AG04449 (cell line): ENCODE measurements around the gene MRPL48.

Experiments
- CTCF ChIA-PET: fragments of 350-600 bp; formaldehyde crosslinking; extraction: SDS; loops from one replicate; lab custom pipeline; 2021; ENCODE audit warnings: antibody characterized with exemption; lab: Yijun Ruan, JAX
- POLR2A ChIA-PET: fragments of 400-600, 350-600 bp; formaldehyde crosslinking; extraction: SDS; loops from one replicate; lab custom pipeline; 2020; ENCODE audit warnings: antibody characterized with exemption, inconsistent platforms; lab: Yijun Ruan, JAX
- DNase-seq: peaks from one replicate; pipeline ENCODE4 v3.0.0-alpha.2; 2010; ENCODE audit warnings: low read depth, low spot score
- H3K4me3 ChIP-seq: 2 replicates; pipeline ENCODE4 v1.5.1; 2011; ENCODE audit warnings: low read depth, mild to moderate bottlenecking, control low read depth, low read length
- TF ChIP-seq, protein P1 (sequence below): IDR thresholded peaks from one replicate; pipeline ENCODE4 v1.5.1; 2011; ENCODE audit warnings: mild to moderate bottlenecking, moderate library complexity, low read length, control low read depth, inconsistent platforms; ENCODE audit not compliant: insufficient read depth; ENCODE audit errors: missing control alignments

MRPL48 gene

GRCh38 chr11:73859671-73860070 is 72.0 kb downstream of the MRPL48 start:
- TF ChIP-seq, protein P1, sequence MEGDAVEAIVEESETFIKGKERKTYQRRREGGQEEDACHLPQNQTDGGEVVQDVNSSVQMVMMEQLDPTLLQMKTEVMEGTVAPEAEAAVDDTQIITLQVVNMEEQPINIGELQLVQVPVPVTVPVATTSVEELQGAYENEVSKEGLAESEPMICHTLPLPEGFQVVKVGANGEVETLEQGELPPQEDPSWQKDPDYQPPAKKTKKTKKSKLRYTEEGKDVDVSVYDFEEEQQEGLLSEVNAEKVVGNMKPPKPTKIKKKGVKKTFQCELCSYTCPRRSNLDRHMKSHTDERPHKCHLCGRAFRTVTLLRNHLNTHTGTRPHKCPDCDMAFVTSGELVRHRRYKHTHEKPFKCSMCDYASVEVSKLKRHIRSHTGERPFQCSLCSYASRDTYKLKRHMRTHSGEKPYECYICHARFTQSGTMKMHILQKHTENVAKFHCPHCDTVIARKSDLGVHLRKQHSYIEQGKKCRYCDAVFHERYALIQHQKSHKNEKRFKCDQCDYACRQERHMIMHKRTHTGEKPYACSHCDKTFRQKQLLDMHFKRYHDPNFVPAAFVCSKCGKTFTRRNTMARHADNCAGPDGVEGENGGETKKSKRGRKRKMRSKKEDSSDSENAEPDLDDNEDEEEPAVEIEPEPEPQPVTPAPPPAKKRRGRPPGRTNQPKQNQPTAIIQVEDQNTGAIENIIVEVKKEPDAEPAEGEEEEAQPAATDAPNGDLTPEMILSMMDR, result no peak
- DNase-seq, result no peak
- CTCF ChIA-PET, result no interaction called here
- POLR2A ChIA-PET, result no interaction called here
- no peak overlapping the region for H3K4me3 ChIP-seq

DNA sequence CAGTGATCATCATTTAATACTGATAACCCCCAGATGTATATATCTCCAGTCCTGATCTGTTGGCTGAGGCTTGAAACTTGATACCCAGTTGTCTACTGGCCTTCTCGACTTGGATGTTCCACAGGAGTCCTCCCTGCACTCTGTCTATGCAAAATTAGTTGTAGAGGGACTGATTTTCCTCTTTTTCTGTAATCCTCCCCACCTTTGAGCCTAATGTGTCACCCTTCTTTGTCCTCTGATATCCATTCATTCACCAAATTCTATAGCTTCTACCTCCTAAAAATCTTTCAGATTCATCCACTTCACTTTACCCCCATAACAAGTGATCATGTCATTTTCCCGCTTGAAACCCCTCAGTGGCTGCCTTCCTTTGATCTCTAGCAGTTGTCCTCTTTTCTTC is 72.5 kb downstream of the MRPL48 start:
- ChIA-PET CTCF (no interaction called here), POLR2A (no interaction called here)
- TF ChIP-seq, protein P1, result no peak
- no peak for DNase-seq
- H3K4me3 ChIP-seq, result no peak overlapping the region

- H3K4me3 ChIP-seq, result no peak overlapping the region
- ChIA-PET CTCF (no interaction called here), POLR2A (no interaction called here)
- TF ChIP-seq, protein P1, result no peak
- no peak for DNase-seq
Observed at GRCh38 chr11:73862986-73863385, 75.3 kb downstream of the MRPL48 start.

DNA sequence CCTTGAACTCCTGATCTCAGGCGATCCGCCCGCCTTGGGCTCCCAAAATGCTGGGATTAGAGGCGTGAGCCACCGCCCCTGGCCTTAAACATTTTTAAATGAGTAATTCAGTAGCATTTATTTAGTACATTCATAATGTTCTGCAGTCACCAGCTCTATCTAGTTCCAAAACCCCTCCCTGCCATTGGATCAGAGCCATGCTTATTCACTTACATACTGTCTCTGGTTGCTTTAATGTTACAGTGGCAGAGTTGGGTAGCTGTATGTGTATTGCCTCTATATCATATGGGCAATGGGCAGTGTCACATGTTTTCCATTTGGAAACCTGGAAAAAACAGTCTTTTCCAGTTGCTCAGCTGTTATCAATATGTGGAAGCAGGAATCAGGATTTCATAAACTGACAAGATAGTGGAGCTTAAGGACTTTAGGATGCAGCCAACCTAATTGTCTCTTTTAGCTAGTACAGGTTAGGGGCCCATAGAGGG is 78.5 kb downstream of the MRPL48 start:
- ChIA-PET POLR2A (interaction anchor here (0.6 to 1.5 kb wide), 4 partner anchors 11 to 105 kb away, joined by 3 to 6 read pairs (median 4); partner anchors contain the start of gene RAB6A), CTCF (interaction anchor here (1.3 to 1.4 kb wide), 2 partner anchors 11 to 45 kb away, joined by 3 read pairs; no protein-coding TSS in a partner anchor)
- TF ChIP-seq, protein P1, result no peak
- no peak for DNase-seq
- H3K4me3 ChIP-seq, result no peak overlapping the region

DNA sequence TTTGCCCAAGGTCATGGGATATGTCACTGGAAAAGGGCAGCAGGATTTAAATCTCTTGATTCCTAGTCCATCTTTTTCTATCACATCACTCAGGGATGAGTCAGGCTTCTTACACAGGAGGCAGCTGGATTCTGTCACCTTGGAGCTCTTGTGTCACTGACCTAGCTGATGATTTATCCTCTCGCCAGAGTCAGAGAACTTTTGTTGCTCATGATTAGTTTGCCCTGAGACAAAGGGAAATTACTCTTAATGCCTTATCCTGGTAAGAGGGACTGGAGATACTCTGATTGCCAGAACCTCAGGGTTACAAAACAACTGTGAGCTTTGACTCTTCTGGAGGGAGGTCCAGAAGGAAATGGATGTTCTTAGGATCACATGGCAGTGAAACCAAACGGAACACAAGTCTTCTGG is 78.9 kb downstream of the MRPL48 start:
- H3K4me3 ChIP-seq, result no peak overlapping the region
- POLR2A ChIA-PET, result interaction anchor here (0.9 to 1.5 kb wide), 3 partner anchors 11 to 106 kb away, joined by 4 to 6 read pairs (median 4); partner anchors contain the start of gene RAB6A
- CTCF ChIA-PET, result interaction anchor here (1.1 to 1.4 kb wide), 3 partner anchors 11 to 46 kb away, joined by 3 read pairs; no protein-coding TSS in a partner anchor
- TF ChIP-seq, protein P1, result no peak
- DNase-seq, result peak; percentile 36

GRCh38 chr11:73869332-73869949 is 81.8 kb downstream of the MRPL48 start:
- TF ChIP-seq, protein P1, result no peak
- no peak for DNase-seq
- no peak overlapping the region for H3K4me3 ChIP-seq
- POLR2A ChIA-PET, result no interaction called here
- CTCF ChIA-PET, result interaction anchor here (1.4 to 1.5 kb wide), 2 partner anchors 94 to 109 kb away, joined by 3 to 4 read pairs; partner anchors contain the start of gene RAB6A
